Measurements from ENCODE around the gene SMAD4.

SMAD4 gene

GRCh38 chr18:51037230-51037629 lies 7.2 kb downstream of the SMAD4 start:
- Histone ChIP-seq H2AFZ (ENCODE audit: low read depth, low read length) (no peak overlapping the region), H3K36me3 (ENCODE audit: insufficient read depth, low read length) (peaks cover 43% of the 10 kb centered on the region), H3K27me3 (ENCODE audit: insufficient read depth, low read length, poor library complexity) (no peaks in the 10 kb centered on the region), H4K20me1 (ENCODE audit: insufficient read depth, low read length) (peaks cover 94% of the 10 kb centered on the region), H3K4me2 (ENCODE audit: insufficient read depth, low read length) (no peak overlapping the region), H3K9me3 (ENCODE audit: insufficient read depth, low read length, severe bottlenecking) (no peaks in the 10 kb centered on the region), H3K79me2 (ENCODE audit: insufficient read depth, low read length) (peaks cover 100% of the 10 kb centered on the region), H3K4me1 (ENCODE audit: insufficient read depth, low read length) (peaks cover 32% of the 10 kb centered on the region), H3K9ac (ENCODE audit: low read depth, low read length) (no peak overlapping the region), H3K27ac (ENCODE audit: low read length) (no peak overlapping the region), H3K4me3 (ENCODE audit: low read depth in 1 of 2, low read length in 2 of 2) (no peak overlapping the region)
- no peak for TF ChIP-seq CTCF (IDR thresholded peaks at IDR 0.05; ENCODE audit: borderline replicate concordance, extremely low read depth, low read length, poor library complexity, severe bottlenecking)
- TF ChIP-seq EZH2 (IDR thresholded peaks at IDR 0.05; ENCODE audit: borderline replicate concordance, low read depth, low read length, severe bottlenecking): no peak
- DNase-seq (no peak), ATAC-seq (ENCODE audit: insufficient read depth, low read depth) (no peak)

GRCh38 chr18:51038110-51038509 lies 8.1 kb downstream of the SMAD4 start:
- Histone ChIP-seq H3K36me3 (ENCODE audit: insufficient read depth, low read length) (peaks cover 35% of the 10 kb centered on the region), H2AFZ (ENCODE audit: low read depth, low read length) (no peak overlapping the region), H3K9me3 (ENCODE audit: insufficient read depth, low read length, severe bottlenecking) (no peaks in the 10 kb centered on the region), H3K4me1 (ENCODE audit: insufficient read depth, low read length) (peaks cover 23% of the 10 kb centered on the region), H3K79me2 (ENCODE audit: insufficient read depth, low read length) (peaks cover 100% of the 10 kb centered on the region), H3K4me3 (ENCODE audit: low read depth in 1 of 2, low read length in 2 of 2) (no peak overlapping the region), H3K9ac (ENCODE audit: low read depth, low read length) (no peak overlapping the region), H4K20me1 (ENCODE audit: insufficient read depth, low read length) (peaks cover 94% of the 10 kb centered on the region), H3K27ac (ENCODE audit: low read length) (no peak overlapping the region), H3K27me3 (ENCODE audit: insufficient read depth, low read length, poor library complexity) (no peaks in the 10 kb centered on the region), H3K4me2 (ENCODE audit: insufficient read depth, low read length) (peak overlapping the region; percentile 11; the same call in 1 of the 2 replicates)
- ATAC-seq (ENCODE audit: insufficient read depth, low read depth) (no peak), DNase-seq (no peak)
- no peak for TF ChIP-seq EZH2 (IDR thresholded peaks at IDR 0.05; ENCODE audit: borderline replicate concordance, low read depth, low read length, severe bottlenecking)
- no peak for TF ChIP-seq CTCF (IDR thresholded peaks at IDR 0.05; ENCODE audit: borderline replicate concordance, extremely low read depth, low read length, poor library complexity, severe bottlenecking)

DNA sequence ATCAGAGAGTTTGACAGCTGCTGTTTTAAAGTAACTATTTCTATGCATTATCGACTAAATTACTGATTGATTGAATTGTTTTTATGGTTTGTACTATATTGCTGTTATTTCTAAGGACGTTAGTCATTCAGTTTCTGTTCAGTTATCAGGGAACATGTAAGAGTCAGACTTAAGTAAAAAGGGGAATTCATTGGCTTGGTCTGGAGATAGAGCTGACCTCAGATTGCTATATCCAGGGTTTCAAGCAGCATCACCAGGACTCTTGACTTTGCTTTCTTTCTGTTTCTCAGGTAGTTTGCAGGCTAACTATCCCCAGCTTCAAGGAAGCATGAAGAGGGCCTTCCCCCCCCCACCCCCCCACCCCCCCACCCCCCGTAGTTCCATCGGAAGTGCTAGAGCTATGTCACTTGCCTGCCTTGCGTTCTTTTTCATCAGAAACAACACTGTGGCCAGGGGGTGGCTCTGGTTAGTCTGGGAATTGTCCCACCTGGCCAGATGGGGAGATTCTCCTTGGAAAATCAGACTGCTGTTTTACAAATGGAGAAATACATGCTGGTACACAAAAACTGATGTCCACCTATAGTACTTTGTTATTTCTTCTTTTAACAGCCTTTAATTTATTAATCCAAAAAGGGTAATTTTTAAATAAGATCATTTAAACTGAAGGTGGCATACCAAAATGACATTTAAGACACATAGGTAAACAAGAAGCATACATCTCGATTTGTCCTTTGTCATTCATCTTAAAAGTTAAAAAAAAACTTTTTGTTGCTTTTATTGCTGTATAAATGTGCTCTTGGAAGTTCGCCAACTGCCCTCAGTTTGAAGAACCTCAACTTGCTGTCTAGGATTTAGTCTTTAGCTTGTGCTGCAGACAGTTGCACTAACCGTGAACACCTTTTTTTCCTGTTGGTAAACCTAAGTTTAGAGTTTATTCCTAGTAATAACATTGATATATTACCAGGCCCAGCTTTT lies 9.4 kb downstream of the SMAD4 start:
- Histone ChIP-seq H3K27ac (ENCODE audit: low read length) (no peak overlapping the region), H3K4me1 (ENCODE audit: insufficient read depth, low read length) (peaks cover 11% of the 10 kb centered on the region), H2AFZ (ENCODE audit: low read depth, low read length) (no peak overlapping the region), H3K9me3 (ENCODE audit: insufficient read depth, low read length, severe bottlenecking) (no peaks in the 10 kb centered on the region), H3K79me2 (ENCODE audit: insufficient read depth, low read length) (peaks cover 100% of the 10 kb centered on the region), H3K4me2 (ENCODE audit: insufficient read depth, low read length) (no peak overlapping the region), H3K4me3 (ENCODE audit: low read depth in 1 of 2, low read length in 2 of 2) (no peak overlapping the region), H3K27me3 (ENCODE audit: insufficient read depth, low read length, poor library complexity) (no peaks in the 10 kb centered on the region), H4K20me1 (ENCODE audit: insufficient read depth, low read length) (peaks cover 95% of the 10 kb centered on the region), H3K36me3 (ENCODE audit: insufficient read depth, low read length) (peaks cover 22% of the 10 kb centered on the region; the same call in 1 of the 2 replicates), H3K9ac (ENCODE audit: low read depth, low read length) (no peak overlapping the region)
- no peak for ATAC-seq (ENCODE audit: insufficient read depth, low read depth)
- no peak for DNase-seq
- no peak for TF ChIP-seq EZH2 (IDR thresholded peaks at IDR 0.05; ENCODE audit: borderline replicate concordance, low read depth, low read length, severe bottlenecking)

DNA sequence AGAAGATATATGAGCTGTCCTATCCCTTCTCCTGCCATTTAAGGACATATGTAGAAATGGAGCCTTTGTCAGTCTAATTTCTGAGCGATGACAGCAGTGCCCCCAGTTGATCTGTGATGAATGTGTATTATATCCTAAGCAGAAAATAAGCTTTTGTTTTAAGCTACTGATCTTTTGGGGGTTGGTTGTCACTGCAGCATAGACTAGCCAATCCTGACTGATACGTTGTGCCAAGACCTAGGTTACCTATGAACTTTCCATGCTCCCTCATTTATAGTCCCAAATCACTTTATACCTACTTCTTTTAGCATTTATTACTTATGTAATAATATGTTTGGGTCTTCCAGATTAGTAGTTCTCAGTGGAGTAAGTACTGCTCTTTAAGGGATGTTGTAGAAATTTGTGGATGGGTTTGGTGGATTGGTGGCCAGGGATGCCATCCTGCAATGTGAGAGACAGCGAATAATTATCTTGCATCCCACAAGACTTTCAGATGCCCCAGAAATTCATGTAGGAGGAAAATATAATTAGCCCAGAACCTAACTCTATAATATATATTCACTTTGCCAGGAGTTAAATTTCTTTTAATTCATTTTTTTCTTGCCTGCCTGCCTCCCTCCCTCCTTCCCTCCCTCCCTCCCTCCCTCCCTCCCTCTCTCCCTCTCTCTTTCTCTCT lies 11.8 kb downstream of the SMAD4 start:
- Histone ChIP-seq H3K4me1 (ENCODE audit: insufficient read depth, low read length) (peaks cover 6% of the 10 kb centered on the region; the same call in 1 of the 2 replicates), H3K27ac (ENCODE audit: low read length) (no peak overlapping the region), H3K36me3 (ENCODE audit: insufficient read depth, low read length) (peaks cover 10% of the 10 kb centered on the region), H3K9ac (ENCODE audit: low read depth, low read length) (no peak overlapping the region), H3K4me2 (ENCODE audit: insufficient read depth, low read length) (no peak overlapping the region), H3K4me3 (ENCODE audit: low read depth in 1 of 2, low read length in 2 of 2) (no peak overlapping the region), H3K79me2 (ENCODE audit: insufficient read depth, low read length) (peaks cover 100% of the 10 kb centered on the region), H4K20me1 (ENCODE audit: insufficient read depth, low read length) (peaks cover 92% of the 10 kb centered on the region), H3K27me3 (ENCODE audit: insufficient read depth, low read length, poor library complexity) (no peaks in the 10 kb centered on the region), H2AFZ (ENCODE audit: low read depth, low read length) (no peak overlapping the region), H3K9me3 (ENCODE audit: insufficient read depth, low read length, severe bottlenecking) (no peaks in the 10 kb centered on the region)
- no peak for ATAC-seq (ENCODE audit: insufficient read depth, low read depth)
- DNase-seq: no peak
- TF ChIP-seq EZH2 (IDR thresholded peaks at IDR 0.05; ENCODE audit: borderline replicate concordance, low read depth, low read length, severe bottlenecking) (no peak), CTCF (IDR thresholded peaks at IDR 0.05; ENCODE audit: borderline replicate concordance, extremely low read depth, low read length, poor library complexity, severe bottlenecking) (no peak)
